ENCODE data around the gene MRRF.

MRRF gene

GRCh38 chr9:122336189-122336588 lies 71.5 kb downstream of the MRRF start:
- Histone ChIP-seq H3K18ac (ENCODE audit: low read length) (no peak overlapping the region), H2BK5ac (ENCODE audit: low read depth, low read length, poor library complexity) (no peak overlapping the region), H3K9me3 (ENCODE audit: insufficient read depth, low read depth, low read length) (no peaks in the 10 kb centered on the region), H3K4me2 (ENCODE audit: low read length) (no peak overlapping the region), H3K27ac (ENCODE audit: low read depth, low read length) (no peak overlapping the region), H3K4me3 (ENCODE audit: low read depth, low read length) (no peak overlapping the region), H4K12ac (ENCODE audit: low read depth, low read length) (no peak overlapping the region), H2AFZ (ENCODE audit: insufficient read depth, low read length, poor library complexity) (no peak overlapping the region), H3K4ac (ENCODE audit: low read depth, low read length) (no peak overlapping the region), H2BK12ac (ENCODE audit: low read length) (no peak overlapping the region), H3K14ac (ENCODE audit: low read length) (no peak overlapping the region), H3K79me1 (ENCODE audit: low read length) (no peaks in the 10 kb centered on the region), H3K9ac (ENCODE audit: low read length) (no peak overlapping the region), H2BK120ac (ENCODE audit: insufficient read depth, low read length, poor library complexity) (no peak overlapping the region), H3K27me3 (ENCODE audit: insufficient read depth, low read length) (no peaks in the 10 kb centered on the region), H4K8ac (ENCODE audit: low read depth, low read length) (no peak overlapping the region), H2AK5ac (ENCODE audit: low read length) (no peak overlapping the region), H4K91ac (ENCODE audit: low read depth, low read length) (no peak overlapping the region), H3K23ac (ENCODE audit: low read length) (no peak overlapping the region), H3K4me1 (ENCODE audit: control insufficient read depth in 1 of 2, insufficient read depth in 2 of 2, low read length in 2 of 2) (no peaks in the 10 kb centered on the region), H3K36me3 (ENCODE audit: control insufficient read depth in 1 of 2, insufficient read depth in 2 of 2, low read length in 2 of 2) (no peaks in the 10 kb centered on the region), H3K79me2 (ENCODE audit: control insufficient read depth, insufficient read depth, low read length, poor library complexity) (no peaks in the 10 kb centered on the region)
- DNase-seq, result no peak
- no CpG with 5 or more reads among the region's 5 CpGs for WGBS (ENCODE audit: extremely low coverage, insufficient coverage, insufficient read length)

DNA sequence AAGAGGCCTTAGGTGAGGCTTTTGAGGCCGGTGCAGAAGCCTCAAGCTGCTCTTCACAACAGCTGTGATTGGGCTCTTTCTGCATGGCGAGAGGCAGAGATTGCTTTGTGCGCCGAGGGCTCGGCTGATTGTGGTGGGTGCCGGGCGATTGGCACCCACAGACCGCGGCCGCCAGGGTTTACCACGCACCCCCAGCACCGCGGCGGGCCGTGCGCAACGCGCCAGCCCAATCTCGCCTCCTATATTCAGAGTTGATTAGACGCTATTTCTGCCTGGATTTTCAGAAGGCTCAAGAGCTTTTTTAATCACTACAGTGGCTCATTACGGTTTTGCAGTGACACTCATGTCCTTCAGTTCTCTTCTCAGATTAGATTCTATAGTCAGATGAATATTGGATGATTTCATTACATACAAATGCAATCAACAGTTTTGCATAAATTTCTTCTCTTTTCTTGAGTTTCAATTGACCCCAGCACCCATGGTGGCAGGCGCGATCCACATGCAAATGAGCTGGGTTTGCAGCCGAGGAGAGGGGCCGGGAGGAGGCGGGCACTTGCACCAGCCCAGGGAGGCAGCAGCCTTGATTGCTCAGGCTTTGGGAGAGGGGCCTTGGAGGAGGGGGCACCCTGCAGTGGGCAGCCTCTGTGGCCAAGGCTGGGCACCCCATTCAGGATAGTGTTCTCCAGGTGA lies 72.3 kb downstream of the MRRF start:
- no peak overlapping the region for H3K18ac ChIP-seq (ENCODE audit: low read length)
- no peak overlapping the region for H3K14ac ChIP-seq (ENCODE audit: low read length)
- no peaks in the 10 kb centered on the region for H3K4me1 ChIP-seq (ENCODE audit: control insufficient read depth in 1 of 2, insufficient read depth in 2 of 2, low read length in 2 of 2)
- H3K23ac ChIP-seq (ENCODE audit: low read length), result no peak overlapping the region
- H4K8ac ChIP-seq (ENCODE audit: low read depth, low read length), result no peak overlapping the region
- no peak overlapping the region for H3K4me2 ChIP-seq (ENCODE audit: low read length)
- no peak overlapping the region for H2AFZ ChIP-seq (ENCODE audit: insufficient read depth, low read length, poor library complexity)
- H3K36me3 ChIP-seq (ENCODE audit: control insufficient read depth in 1 of 2, insufficient read depth in 2 of 2, low read length in 2 of 2), result no peaks in the 10 kb centered on the region
- no peaks in the 10 kb centered on the region for H3K27me3 ChIP-seq (ENCODE audit: insufficient read depth, low read length)
- no peak overlapping the region for H2BK12ac ChIP-seq (ENCODE audit: low read length)
- H3K4ac ChIP-seq (ENCODE audit: low read depth, low read length), result no peak overlapping the region
- H3K79me2 ChIP-seq (ENCODE audit: control insufficient read depth, insufficient read depth, low read length, poor library complexity), result no peaks in the 10 kb centered on the region
- no peak overlapping the region for H3K4me3 ChIP-seq (ENCODE audit: low read depth, low read length)
- no peak overlapping the region for H3K27ac ChIP-seq (ENCODE audit: low read depth, low read length)
- no peaks in the 10 kb centered on the region for H3K9me3 ChIP-seq (ENCODE audit: insufficient read depth, low read depth, low read length)
- no peak for DNase-seq
- WGBS (ENCODE audit: extremely low coverage, insufficient coverage, insufficient read length), result no CpG with 5 or more reads among the region's 26 CpGs
- H3K79me1 ChIP-seq (ENCODE audit: low read length), result no peaks in the 10 kb centered on the region
- no peak overlapping the region for H4K91ac ChIP-seq (ENCODE audit: low read depth, low read length)
- H2BK5ac ChIP-seq (ENCODE audit: low read depth, low read length, poor library complexity), result no peak overlapping the region
- H4K12ac ChIP-seq (ENCODE audit: low read depth, low read length), result no peak overlapping the region
- no peak overlapping the region for H2BK120ac ChIP-seq (ENCODE audit: insufficient read depth, low read length, poor library complexity)
- H3K9ac ChIP-seq (ENCODE audit: low read length), result no peak overlapping the region
- no peak overlapping the region for H2AK5ac ChIP-seq (ENCODE audit: low read length)

DNA sequence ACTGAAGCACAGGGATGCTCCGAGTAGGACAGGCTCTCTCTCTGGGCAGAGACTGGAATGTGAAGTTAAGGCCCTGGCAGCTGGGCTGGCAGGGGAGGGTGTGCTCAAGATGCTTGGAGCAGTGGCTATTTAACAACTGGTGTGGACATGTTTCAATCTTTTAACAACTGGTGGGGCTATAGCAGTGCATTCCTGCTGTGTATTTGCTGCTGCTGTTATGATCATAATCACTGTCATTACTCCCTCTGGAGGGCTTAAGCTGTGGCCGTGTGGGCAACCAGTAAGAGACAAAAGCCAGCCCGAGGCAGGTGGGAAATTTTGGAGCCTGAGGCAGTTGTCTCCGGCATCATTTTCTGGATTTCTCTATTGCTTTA lies 72.9 kb downstream of the MRRF start:
- H2AK5ac ChIP-seq (ENCODE audit: low read length), result no peak overlapping the region
- H3K27ac ChIP-seq (ENCODE audit: low read depth, low read length), result no peak overlapping the region
- DNase-seq, result no peak
- no peak overlapping the region for H3K4me3 ChIP-seq (ENCODE audit: low read depth, low read length)
- H3K79me1 ChIP-seq (ENCODE audit: low read length), result no peaks in the 10 kb centered on the region
- H3K9me3 ChIP-seq (ENCODE audit: insufficient read depth, low read depth, low read length), result no peaks in the 10 kb centered on the region
- H3K9ac ChIP-seq (ENCODE audit: low read length), result no peak overlapping the region
- no peak overlapping the region for H2BK5ac ChIP-seq (ENCODE audit: low read depth, low read length, poor library complexity)
- no peaks in the 10 kb centered on the region for H3K36me3 ChIP-seq (ENCODE audit: control insufficient read depth in 1 of 2, insufficient read depth in 2 of 2, low read length in 2 of 2)
- no peaks in the 10 kb centered on the region for H3K79me2 ChIP-seq (ENCODE audit: control insufficient read depth, insufficient read depth, low read length, poor library complexity)
- no peak overlapping the region for H2BK120ac ChIP-seq (ENCODE audit: insufficient read depth, low read length, poor library complexity)
- no peaks in the 10 kb centered on the region for H3K27me3 ChIP-seq (ENCODE audit: insufficient read depth, low read length)
- H2AFZ ChIP-seq (ENCODE audit: insufficient read depth, low read length, poor library complexity), result no peak overlapping the region
- no CpG with 5 or more reads among the region's 4 CpGs for WGBS (ENCODE audit: extremely low coverage, insufficient coverage, insufficient read length)
- no peak overlapping the region for H3K14ac ChIP-seq (ENCODE audit: low read length)
- H3K23ac ChIP-seq (ENCODE audit: low read length), result no peak overlapping the region
- H2BK12ac ChIP-seq (ENCODE audit: low read length), result no peak overlapping the region
- H3K4me2 ChIP-seq (ENCODE audit: low read length), result no peak overlapping the region
- H3K4ac ChIP-seq (ENCODE audit: low read depth, low read length), result no peak overlapping the region
- H3K4me1 ChIP-seq (ENCODE audit: control insufficient read depth in 1 of 2, insufficient read depth in 2 of 2, low read length in 2 of 2), result peaks cover 0 to 2% of the 10 kb centered on the region in 2 experiments
- H4K8ac ChIP-seq (ENCODE audit: low read depth, low read length), result no peak overlapping the region
- H3K18ac ChIP-seq (ENCODE audit: low read length), result no peak overlapping the region
- no peak overlapping the region for H4K12ac ChIP-seq (ENCODE audit: low read depth, low read length)
- no peak overlapping the region for H4K91ac ChIP-seq (ENCODE audit: low read depth, low read length)

DNA sequence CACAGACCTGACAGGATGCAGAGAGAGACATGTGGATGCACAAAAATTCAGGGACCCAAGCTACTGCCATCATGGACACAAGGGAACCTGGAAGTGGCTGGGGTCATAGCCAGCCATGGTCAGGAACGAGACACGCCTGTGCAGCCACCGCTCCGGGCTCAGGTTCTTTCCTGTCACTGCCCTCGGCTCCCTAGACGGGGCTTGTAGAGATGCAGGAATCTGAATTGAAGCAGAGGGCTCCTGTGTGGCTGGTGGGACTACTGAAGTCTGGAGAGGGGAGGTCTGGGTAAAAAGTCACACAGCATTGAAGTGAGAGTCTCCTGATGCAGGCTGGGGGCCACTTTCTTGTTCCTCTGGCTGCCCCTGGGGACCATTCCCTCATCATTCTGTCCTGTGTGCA lies 73.9 kb downstream of the MRRF start:
- no peak for DNase-seq
- no peak overlapping the region for H4K8ac ChIP-seq (ENCODE audit: low read depth, low read length)
- H3K36me3 ChIP-seq (ENCODE audit: control insufficient read depth in 1 of 2, insufficient read depth in 2 of 2, low read length in 2 of 2), result no peaks in the 10 kb centered on the region
- H3K79me1 ChIP-seq (ENCODE audit: low read length), result no peaks in the 10 kb centered on the region
- H2BK5ac ChIP-seq (ENCODE audit: low read depth, low read length, poor library complexity), result no peak overlapping the region
- H2BK12ac ChIP-seq (ENCODE audit: low read length), result no peak overlapping the region
- no peaks in the 10 kb centered on the region for H3K9me3 ChIP-seq (ENCODE audit: insufficient read depth, low read depth, low read length)
- no peak overlapping the region for H2AK5ac ChIP-seq (ENCODE audit: low read length)
- no peak overlapping the region for H3K14ac ChIP-seq (ENCODE audit: low read length)
- no peak overlapping the region for H4K12ac ChIP-seq (ENCODE audit: low read depth, low read length)
- no peak overlapping the region for H3K4me2 ChIP-seq (ENCODE audit: low read length)
- no peak overlapping the region for H3K9ac ChIP-seq (ENCODE audit: low read length)
- no peak overlapping the region for H3K27ac ChIP-seq (ENCODE audit: low read depth, low read length)
- H3K18ac ChIP-seq (ENCODE audit: low read length), result no peak overlapping the region
- no CpG with 5 or more reads among the region's 6 CpGs for WGBS (ENCODE audit: extremely low coverage, insufficient coverage, insufficient read length)
- H4K91ac ChIP-seq (ENCODE audit: low read depth, low read length), result no peak overlapping the region
- H2BK120ac ChIP-seq (ENCODE audit: insufficient read depth, low read length, poor library complexity), result no peak overlapping the region
- no peak overlapping the region for H3K4me3 ChIP-seq (ENCODE audit: low read depth, low read length)
- H2AFZ ChIP-seq (ENCODE audit: insufficient read depth, low read length, poor library complexity), result no peak overlapping the region
- peaks cover 0 to 2% of the 10 kb centered on the region in 2 experiments for H3K4me1 ChIP-seq (ENCODE audit: control insufficient read depth in 1 of 2, insufficient read depth in 2 of 2, low read length in 2 of 2)
- H3K79me2 ChIP-seq (ENCODE audit: control insufficient read depth, insufficient read depth, low read length, poor library complexity), result no peaks in the 10 kb centered on the region
- H3K27me3 ChIP-seq (ENCODE audit: insufficient read depth, low read length), result no peaks in the 10 kb centered on the region
- H3K23ac ChIP-seq (ENCODE audit: low read length), result no peak overlapping the region
- no peak overlapping the region for H3K4ac ChIP-seq (ENCODE audit: low read depth, low read length)

Data from trophoblast cell (in vitro differentiated cells and primary cell).